ENCODE measurements around the gene SPRED2.

- TF ChIP-seq CTCF (IDR thresholded peaks at IDR 0.05) (no peak), POLR2A (IDR thresholded peaks at IDR 0.05) (no peak)
Observed at GRCh38 chr2:65402323-65402722, 30.1 kb downstream of the SPRED2 start.
